HEK293T (cell line): ENCODE measurements around the gene KRT35.

Experiments used
- CTCF ChIA-PET: fragments of 350-600 bp; formaldehyde crosslinking; extraction: SDS; loops from one replicate; lab custom pipeline; 2021; ENCODE audit warnings: antibody characterized with exemption, inconsistent platforms; lab: Yijun Ruan, JAX
- POLR2A ChIA-PET: fragments of 350-600 bp; formaldehyde crosslinking; extraction: SDS; loops from one replicate; lab custom pipeline; 2020; ENCODE audit warnings: antibody characterized with exemption, inconsistent platforms; lab: Yijun Ruan, JAX
- DNase-seq: peaks from one replicate; pipeline ENCODE4 v3.0.0; 2012; ENCODE audit warnings: mixed read lengths; ENCODE audit errors: extremely low spot score
- ARNT ChIP-seq: fragments of 450-650 bp; IDR thresholded peaks from 2 replicates; pipeline ENCODE4 v1.6.1; 2017; ENCODE audit warnings: mild to moderate bottlenecking
- BHLHE40 ChIP-seq: fragments of 450-650 bp; IDR thresholded peaks from 2 replicates; pipeline ENCODE4 v1.6.1; 2016; ENCODE audit warnings: mild to moderate bottlenecking, moderate library complexity, borderline replicate concordance
- CTBP1 ChIP-seq: fragments of 450-650 bp; IDR thresholded peaks from 2 replicates; pipeline ENCODE4 v1.6.1; 2016; ENCODE audit warnings: borderline replicate concordance
- ELF4 ChIP-seq: fragments of 450-650 bp; IDR thresholded peaks from 2 replicates; pipeline ENCODE4 v1.6.1; 2017; ENCODE audit warnings: antibody characterized with exemption
- FOXA1 ChIP-seq: fragments of 450-650 bp; IDR thresholded peaks from 2 replicates; pipeline ENCODE4 v1.6.1; 2016; ENCODE audit warnings: mild to moderate bottlenecking
- FOXK2 ChIP-seq: fragments of 450-650 bp; IDR thresholded peaks from 2 replicates; pipeline ENCODE4 v1.6.1; 2016; ENCODE audit warnings: mild to moderate bottlenecking
- FOXM1 ChIP-seq: fragments of 450-650 bp; IDR thresholded peaks from 2 replicates; pipeline ENCODE4 v1.6.1; 2017; ENCODE audit warnings: mild to moderate bottlenecking, borderline replicate concordance
- HDGF ChIP-seq: fragments of 450-650 bp; IDR thresholded peaks from 2 replicates; pipeline ENCODE4 v1.6.1; 2017; ENCODE audit warnings: antibody characterized with exemption, borderline replicate concordance
- L3MBTL2 ChIP-seq: fragments of 450-650 bp; conservative IDR thresholded peaks from 2 replicates; pipeline ENCODE4 v1.6.1; 2016; ENCODE audit warnings: mild to moderate bottlenecking
- LEF1 ChIP-seq: fragments of 450-650 bp; IDR thresholded peaks from 2 replicates; pipeline ENCODE4 v1.6.1; 2017; ENCODE audit warnings: mild to moderate bottlenecking, borderline replicate concordance
- NFRKB ChIP-seq: fragments of 450-650 bp; IDR thresholded peaks from 2 replicates; pipeline ENCODE4 v1.6.1; 2016; ENCODE audit warnings: mild to moderate bottlenecking, moderate library complexity
- SP1 ChIP-seq: fragments of 450-650 bp; IDR thresholded peaks from 2 replicates; pipeline ENCODE4 v1.6.1; 2017
- SUZ12 ChIP-seq: fragments of 450-650 bp; IDR thresholded peaks from 2 replicates; pipeline ENCODE4 v1.6.1; 2016; ENCODE audit warnings: mild to moderate bottlenecking
- TARDBP ChIP-seq: fragments of 450-650 bp; IDR thresholded peaks from 2 replicates; pipeline ENCODE4 v1.6.1; 2016
- ZNF384 ChIP-seq: fragments of 450-650 bp; IDR thresholded peaks from 2 replicates; pipeline ENCODE4 v1.6.1; 2016
- TF ChIP-seq, protein P1 (sequence below): fragments of 450-650 bp; IDR thresholded peaks from 2 replicates; pipeline ENCODE4 v1.6.1; 2016

KRT35 gene

DNA sequence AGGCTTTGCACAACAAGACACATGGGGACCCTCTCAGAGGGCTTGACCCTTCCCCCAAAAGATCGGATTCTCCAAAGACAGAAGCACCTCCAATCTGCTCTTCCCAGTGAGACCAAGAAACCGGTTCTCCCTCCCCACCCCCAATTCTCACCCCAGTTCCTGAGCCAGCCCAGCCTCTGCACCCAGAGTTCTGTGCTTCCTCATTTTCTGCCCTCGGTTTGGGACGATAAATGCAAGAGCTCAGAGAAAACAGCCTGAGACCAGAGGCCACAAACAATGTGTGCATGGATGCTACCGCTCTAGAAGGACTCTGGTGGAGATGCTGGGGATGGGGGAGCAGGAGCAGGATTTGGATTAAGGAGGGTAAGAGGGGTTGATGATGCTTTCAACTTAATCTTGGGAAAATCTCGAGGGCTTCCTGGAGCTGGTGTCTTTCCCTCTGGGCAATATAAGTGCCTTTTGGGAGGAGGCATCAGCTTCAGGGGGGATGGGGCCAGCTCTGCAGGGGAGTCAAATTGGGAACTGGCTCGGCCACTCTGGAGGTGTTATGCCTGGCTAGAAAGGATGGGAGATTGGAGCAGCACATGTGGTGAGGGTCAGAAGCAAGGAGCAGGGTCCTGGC lies 31.7 kb upstream of the KRT35 start:
- ChIA-PET POLR2A (interaction anchor here (1.0 kb wide), 1 partner anchor 12 kb away, joined by 3 read pairs; no protein-coding TSS in a partner anchor), CTCF (interaction anchor here (0.5 kb wide), 1 partner anchor 1478 kb away, joined by 3 read pairs; no protein-coding TSS in a partner anchor)
- no peak for DNase-seq
- no peak for TF ChIP-seq NFRKB
- no peak for TF ChIP-seq SP1
- TF ChIP-seq CTBP1 = no peak
- no peak for TF ChIP-seq FOXM1
- TF ChIP-seq L3MBTL2 = no peak
- no peak for TF ChIP-seq FOXK2
- TF ChIP-seq SUZ12 = no peak
- TF ChIP-seq ARNT = no peak
- no peak for TF ChIP-seq LEF1
- TF ChIP-seq ZNF384 = no peak
- TF ChIP-seq, protein P1, sequence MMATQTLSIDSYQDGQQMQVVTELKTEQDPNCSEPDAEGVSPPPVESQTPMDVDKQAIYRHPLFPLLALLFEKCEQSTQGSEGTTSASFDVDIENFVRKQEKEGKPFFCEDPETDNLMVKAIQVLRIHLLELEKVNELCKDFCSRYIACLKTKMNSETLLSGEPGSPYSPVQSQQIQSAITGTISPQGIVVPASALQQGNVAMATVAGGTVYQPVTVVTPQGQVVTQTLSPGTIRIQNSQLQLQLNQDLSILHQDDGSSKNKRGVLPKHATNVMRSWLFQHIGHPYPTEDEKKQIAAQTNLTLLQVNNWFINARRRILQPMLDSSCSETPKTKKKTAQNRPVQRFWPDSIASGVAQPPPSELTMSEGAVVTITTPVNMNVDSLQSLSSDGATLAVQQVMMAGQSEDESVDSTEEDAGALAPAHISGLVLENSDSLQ = no peak

DNA sequence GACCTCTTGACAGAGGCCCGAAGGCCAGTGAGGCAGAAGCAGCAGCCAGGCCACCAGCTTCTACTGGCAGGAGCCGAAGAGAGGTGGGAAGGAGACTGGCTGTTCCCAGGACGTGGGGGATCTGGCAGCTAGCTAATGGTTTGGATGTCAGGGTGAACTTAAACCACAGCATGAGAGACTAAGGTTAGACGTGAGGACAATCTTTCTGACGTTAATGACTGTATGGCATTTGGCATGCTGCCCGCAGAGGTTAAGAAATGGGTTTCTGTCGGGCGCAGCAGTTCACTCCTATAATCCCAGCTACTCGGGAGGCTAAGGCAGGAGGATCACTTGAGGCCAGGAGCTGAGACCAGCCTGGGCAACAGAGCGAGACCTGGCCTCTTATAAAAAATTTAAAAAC lies 30.8 kb upstream of the KRT35 start:
- TF ChIP-seq HDGF (no peak), ELF4 (no peak), FOXA1 (no peak), CTBP1 (no peak), SP1 (no peak), SUZ12 (no peak), ARNT (no peak), FOXK2 (no peak), TARDBP (no peak), BHLHE40 (no peak), L3MBTL2 (no peak), ZNF384 (no peak), LEF1 (no peak), NFRKB (no peak), FOXM1 (no peak)
- TF ChIP-seq, protein P1 = no peak
- no peak for DNase-seq
- POLR2A ChIA-PET = no interaction called here
- CTCF ChIA-PET = no interaction called here

DNA sequence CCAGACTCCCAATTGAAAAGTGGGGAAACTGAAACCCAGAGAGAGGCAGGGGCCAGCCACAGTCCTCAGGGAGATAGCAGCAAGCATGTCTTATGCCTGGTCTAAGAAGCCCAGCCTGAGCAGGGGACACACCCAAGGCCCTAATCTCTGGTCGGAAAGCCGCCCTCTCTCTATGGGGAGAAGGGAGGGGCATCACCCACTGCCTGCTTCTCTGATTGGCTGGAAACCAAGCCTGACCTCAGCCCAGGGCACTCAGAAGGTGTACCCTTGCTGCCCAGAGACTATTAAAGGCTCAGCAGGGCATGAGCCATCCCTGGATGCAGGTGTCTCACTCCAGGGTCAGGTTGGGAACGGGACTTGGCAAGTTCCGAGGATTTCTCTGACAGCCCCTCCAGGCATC lies 30.2 kb upstream of the KRT35 start:
- ChIA-PET POLR2A (no interaction called here), CTCF (interaction anchor here (1.0 to 1.4 kb wide), 2 partner anchors 37 to 38 kb away, joined by 3 to 4 read pairs; no protein-coding TSS in a partner anchor)
- no peak for DNase-seq
- TF ChIP-seq L3MBTL2 (no peak), ELF4 (no peak), HDGF (no peak), CTBP1 (no peak)

DNA sequence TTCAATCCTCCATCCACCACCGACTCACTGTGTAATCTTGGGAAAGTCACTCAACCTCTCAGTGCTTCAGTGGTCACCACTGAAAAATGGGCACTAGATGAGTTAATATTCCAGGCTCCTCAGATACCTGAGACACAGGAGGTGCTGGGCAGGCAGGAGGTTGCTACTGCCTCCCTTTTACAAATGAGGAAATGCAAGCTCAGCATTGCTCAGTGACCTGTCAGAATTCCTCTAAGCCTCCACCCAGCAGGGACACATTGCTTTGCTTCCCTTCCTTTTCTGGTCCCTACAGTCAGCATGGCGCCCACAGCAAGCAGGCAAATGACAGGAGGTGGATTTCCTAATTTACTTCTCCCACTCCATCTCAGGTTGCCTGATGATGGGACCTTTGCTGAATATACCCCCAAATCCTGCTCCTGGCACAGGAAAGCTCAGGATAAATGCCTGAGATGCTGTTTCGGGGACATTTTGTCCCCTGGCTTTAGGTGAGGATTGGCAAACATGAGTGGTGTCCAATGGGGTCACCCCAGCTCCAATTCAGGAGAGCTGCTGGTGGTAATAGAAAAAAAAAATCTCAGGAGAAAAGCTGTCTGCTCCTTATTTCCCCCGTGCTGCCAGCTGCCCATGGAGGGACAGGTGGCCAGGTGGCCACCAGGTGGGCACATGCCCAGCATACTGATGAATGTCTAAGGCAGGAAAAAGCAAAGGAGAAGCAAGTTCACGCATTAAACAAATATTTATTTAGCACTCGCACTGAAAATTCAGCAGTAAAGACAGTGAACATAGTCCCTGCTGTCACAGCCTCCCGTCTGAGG lies 29.5 kb upstream of the KRT35 start:
- TF ChIP-seq BHLHE40 (no peak), HDGF (no peak), FOXK2 (no peak), L3MBTL2 (no peak), ELF4 (no peak), SUZ12 (no peak), SP1 (no peak), TARDBP (no peak), NFRKB (no peak), ZNF384 (no peak), LEF1 (no peak)
- TF ChIP-seq, protein P1 = no peak
- POLR2A ChIA-PET = no interaction called here
- CTCF ChIA-PET = interaction anchor here (1.0 to 1.4 kb wide), 2 partner anchors 38 to 39 kb away, joined by 3 to 4 read pairs; no protein-coding TSS in a partner anchor
- no peak for DNase-seq

DNA sequence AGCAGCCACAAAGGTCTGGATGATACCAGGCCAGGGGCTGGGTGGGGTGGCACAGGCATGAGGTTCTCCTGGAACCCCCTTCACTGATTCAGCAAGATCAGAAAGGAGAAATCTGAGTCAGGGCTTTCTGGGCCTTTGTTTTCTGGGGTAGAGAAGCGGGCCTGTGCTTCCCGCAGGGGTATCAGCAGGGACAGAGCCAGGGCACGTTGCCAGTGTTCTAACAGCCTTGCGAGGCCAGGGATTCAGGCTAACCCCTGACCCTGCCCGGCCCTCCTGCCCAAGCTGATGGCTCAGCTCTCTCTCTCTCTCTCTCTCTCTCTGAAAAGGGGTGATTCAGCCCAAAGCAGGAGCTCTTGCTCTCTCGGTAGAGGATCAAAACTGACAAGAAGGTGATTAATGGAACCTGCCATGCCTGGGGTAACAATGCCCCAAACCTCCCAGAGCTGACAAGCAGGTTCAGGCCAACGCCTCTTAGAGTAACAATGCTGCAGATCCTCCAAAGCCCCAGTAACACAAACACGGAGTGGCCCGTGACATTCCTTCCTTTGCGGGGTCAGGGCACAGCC lies 26.4 kb upstream of the KRT35 start:
- no peak for DNase-seq
- POLR2A ChIA-PET = no interaction called here
- CTCF ChIA-PET = interaction anchor here (1.0 to 1.4 kb wide), 3 partner anchors 14 to 156 kb away, joined by 3 to 5 read pairs (median 3); no protein-coding TSS in a partner anchor
- TF ChIP-seq SP1 (no peak), L3MBTL2 (no peak), BHLHE40 (no peak), HDGF (no peak), ARNT (no peak), NFRKB (no peak), FOXM1 (no peak), SUZ12 (no peak), ELF4 (no peak), ZNF384 (no peak)
- TF ChIP-seq, protein P1 = no peak
